Activated CD8-positive, alpha-beta memory T cell treated with anti-CD3 and anti-CD28 coated beads for 1 hour (primary cell): ENCODE results near the gene ARHGEF25.
"Not testable (repeated sequence)": the region's sequence is repeated elsewhere in the genome, so short reads cannot be mapped to it uniquely, and the experiment has no call there.

Experiments
- DNase-seq, 2 donors: peaks; one replicate each; pipeline ENCODE4 v3.0.0-alpha.2; 2020; ENCODE audit warnings: low read depth in 1 of 2; ENCODE audit errors: extremely low read depth in 1 of 2

The ARHGEF25 gene

GRCh38 chr12:57607958-57608663 lies 3.1 kb upstream of the ARHGEF25 start:
- no peak for DNase-seq

GRCh38 chr12:57609101-57609780 lies 2.0 kb upstream of the ARHGEF25 start:
- no peak for DNase-seq

GRCh38 chr12:57609781-57610553 lies 1.3 kb upstream of the ARHGEF25 start:
- no peak for DNase-seq

- no peak for DNase-seq
Observed at GRCh38 chr12:57610554-57611107, 604 bp upstream of the ARHGEF25 start.

GRCh38 chr12:57611827-57612710 lies 834 bp downstream of the ARHGEF25 start:
- no peak for DNase-seq

- DNase-seq, result no peak
Observed at GRCh38 chr12:57612711-57613426, 1.6 kb downstream of the ARHGEF25 start.

GRCh38 chr12:57613427-57614109 lies 2.3 kb downstream of the ARHGEF25 start:
- DNase-seq, result no peak

GRCh38 chr12:57614178-57614947 lies 3.1 kb downstream of the ARHGEF25 start:
- DNase-seq, result no peak

GRCh38 chr12:57614948-57615500 lies 3.8 kb downstream of the ARHGEF25 start:
- no peak for DNase-seq

- DNase-seq, result no peak
Observed at GRCh38 chr12:57615637-57616036, 4.4 kb downstream of the ARHGEF25 start.

GRCh38 chr12:57616383-57617101 lies 5.3 kb downstream of the ARHGEF25 start:
- no peak for DNase-seq

- DNase-seq, result no peak
Observed at GRCh38 chr12:57617942-57618341, 6.7 kb downstream of the ARHGEF25 start.

- not testable (repeated sequence) for DNase-seq
Observed at GRCh38 chr12:57618431-57618830, 7.2 kb downstream of the ARHGEF25 start.

GRCh38 chr12:57618966-57619433 lies 7.8 kb downstream of the ARHGEF25 start:
- DNase-seq, result no peak

- no peak for DNase-seq
Observed at GRCh38 chr12:57619434-57620244, 8.4 kb downstream of the ARHGEF25 start.

- no peak for DNase-seq
Observed at GRCh38 chr12:57620245-57620935, 9.2 kb downstream of the ARHGEF25 start.
